ENCODE results near the gene TRERF1. TPM values are rescaled to one million over a fixed set of nuclear protein-coding genes. Genes with fewer than 3 reads are reported as not detected.
A peak's percentile ranks its signal among the peaks of the same experiment; 100 is the strongest.

Gene TRERF1
- total RNA-seq, 6 donors from 2014 or later, result 2.0 to 7.3 (median 5.4) TPM

- DNase-seq, result no peak
- Histone ChIP-seq H3K9me3 (no peaks in the 10 kb centered on the region), H3K36me3 (peaks cover 0 to 32% (median 5%) of the 10 kb centered on the region in 4 donors), H3K27me3 (no peaks in the 10 kb centered on the region), H3K4me1 (no peaks in the 10 kb centered on the region), H3K4me3 (no peak overlapping the region), H3K27ac (no peak overlapping the region)
- TF ChIP-seq CTCF (IDR thresholded peaks at IDR 0.05), result no peak
- ATAC-seq (ENCODE audit: low FRiP score in 2 of 2), result no peak
- 86 to 94% methylated on average over 5 of the region's 5 CpGs for WGBS, 2 donors
These were observed 209.8 kb downstream of the TRERF1 start for GRCh38 chr6:42241915-42242314.

GRCh38 chr6:42239736-42240375, 211.9 kb downstream of the TRERF1 start:
- no peaks in the 10 kb centered on the region for H3K9me3 ChIP-seq
- WGBS, 2 donors, result 85 to 89% methylated on average over 7 of the region's 7 CpGs
- DNase-seq, result no peak
- H3K27me3 ChIP-seq, result no peaks in the 10 kb centered on the region
- no peak overlapping the region for H3K27ac ChIP-seq
- H3K4me3 ChIP-seq, result no peak overlapping the region
- peak in 1 of 2 donors; percentile 82 for ATAC-seq (ENCODE audit: low FRiP score in 2 of 2)
- TF ChIP-seq POLR2AphosphoS5 (IDR thresholded peaks at IDR 0.05), result no peak
- no peak for TF ChIP-seq EP300 (IDR thresholded peaks at IDR 0.05)
- no peak for TF ChIP-seq POLR2A (IDR thresholded peaks at IDR 0.05)
- no peak for TF ChIP-seq CTCF (IDR thresholded peaks at IDR 0.05)
- H3K36me3 ChIP-seq, result peaks cover 0 to 27% (median 4%) of the 10 kb centered on the region in 4 donors
- no peaks in the 10 kb centered on the region for H3K4me1 ChIP-seq

- TF ChIP-seq POLR2AphosphoS5 (IDR thresholded peaks at IDR 0.05) (no peak), CTCF (IDR thresholded peaks at IDR 0.05) (no peak), POLR2A (IDR thresholded peaks at IDR 0.05) (no peak), EP300 (IDR thresholded peaks at IDR 0.05) (no peak)
- Histone ChIP-seq H3K9me3 (no peaks in the 10 kb centered on the region), H3K4me1 (no peaks in the 10 kb centered on the region), H3K27me3 (no peaks in the 10 kb centered on the region), H3K36me3 (peaks cover 0 to 27% (median 3%) of the 10 kb centered on the region in 4 donors), H3K27ac (no peak overlapping the region), H3K4me3 (no peak overlapping the region)
- WGBS, 2 donors, result 91 to 96% methylated on average over 5 of the region's 5 CpGs
- DNase-seq (no peak), ATAC-seq (ENCODE audit: low FRiP score in 2 of 2) (no peak)
These were observed 212.4 kb downstream of the TRERF1 start for GRCh38 chr6:42239333-42239732.

GRCh38 chr6:42237857-42238256, 213.9 kb downstream of the TRERF1 start:
- Histone ChIP-seq H3K27ac (no peak overlapping the region), H3K36me3 (peaks cover 0 to 22% (median 3%) of the 10 kb centered on the region in 4 donors), H3K4me3 (no peak overlapping the region), H3K27me3 (no peaks in the 10 kb centered on the region), H3K9me3 (no peaks in the 10 kb centered on the region), H3K4me1 (no peaks in the 10 kb centered on the region)
- no peak for ATAC-seq (ENCODE audit: low FRiP score in 2 of 2)
- TF ChIP-seq CTCF (IDR thresholded peaks at IDR 0.05) (no peak), POLR2AphosphoS5 (IDR thresholded peaks at IDR 0.05) (no peak), POLR2A (IDR thresholded peaks at IDR 0.05) (no peak)
- WGBS, 2 donors, result 100% methylated on average over 1 of the region's 1 CpG
- DNase-seq, result no peak

Measured in upper lobe of left lung (tissue), 6 donors.